Inflammatory macrophage treated with lipopolysaccharide for 4 hours (primary cell): ENCODE data around the gene PCDHB4.
"Not testable (repeated sequence)": the region's sequence is repeated elsewhere in the genome, so short reads cannot be mapped to it uniquely, and the experiment has no call there.

Experiments
- DNase-seq: peaks from one replicate; pipeline ENCODE4 v3.0.0-alpha.2; 2020

PCDHB4 gene

DNA sequence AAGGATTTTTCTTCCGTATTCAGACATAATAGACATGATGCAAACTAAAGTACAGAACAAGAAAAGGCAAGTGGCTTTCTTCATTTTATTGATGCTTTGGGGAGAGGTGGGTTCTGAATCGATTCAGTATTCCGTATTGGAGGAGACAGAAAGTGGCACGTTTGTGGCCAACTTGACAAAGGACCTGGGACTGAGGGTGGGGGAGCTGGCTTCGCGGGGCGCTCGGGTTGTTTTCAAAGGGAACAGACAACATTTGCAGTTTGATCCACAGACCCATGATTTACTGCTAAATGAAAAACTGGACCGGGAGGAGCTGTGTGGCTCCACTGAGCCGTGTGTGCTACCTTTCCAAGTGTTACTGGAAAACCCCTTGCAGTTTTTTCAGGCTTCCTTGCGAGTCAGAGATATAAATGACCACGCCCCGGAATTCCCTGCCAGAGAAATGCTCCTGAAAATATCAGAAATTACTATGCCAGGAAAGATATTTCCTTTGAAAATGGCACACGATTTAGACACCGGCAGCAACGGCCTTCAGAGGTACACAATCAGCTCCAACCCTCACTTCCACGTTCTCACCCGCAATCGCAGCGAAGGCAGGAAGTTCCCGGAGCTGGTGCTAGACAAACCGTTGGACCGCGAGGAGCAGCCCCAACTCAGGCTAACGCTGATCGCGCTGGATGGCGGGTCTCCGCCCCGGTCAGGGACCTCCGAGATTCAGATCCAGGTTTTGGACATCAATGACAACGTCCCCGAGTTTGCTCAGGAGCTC, 28.8 kb downstream of the PCDHB4 start:
- DNase-seq = no peak

DNA sequence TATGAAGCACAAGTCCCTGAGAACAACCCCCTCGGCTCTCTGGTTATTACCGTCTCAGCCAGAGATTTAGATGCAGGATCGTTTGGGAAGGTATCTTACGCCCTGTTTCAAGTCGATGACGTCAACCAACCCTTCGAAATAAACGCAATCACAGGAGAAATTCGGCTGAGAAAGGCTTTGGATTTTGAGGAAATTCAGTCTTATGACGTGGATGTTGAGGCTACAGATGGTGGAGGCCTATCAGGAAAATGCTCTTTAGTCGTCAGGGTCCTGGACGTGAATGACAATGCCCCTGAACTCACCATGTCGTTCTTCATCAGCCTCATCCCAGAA, 29.3 kb downstream of the PCDHB4 start:
- DNase-seq = no peak

DNA sequence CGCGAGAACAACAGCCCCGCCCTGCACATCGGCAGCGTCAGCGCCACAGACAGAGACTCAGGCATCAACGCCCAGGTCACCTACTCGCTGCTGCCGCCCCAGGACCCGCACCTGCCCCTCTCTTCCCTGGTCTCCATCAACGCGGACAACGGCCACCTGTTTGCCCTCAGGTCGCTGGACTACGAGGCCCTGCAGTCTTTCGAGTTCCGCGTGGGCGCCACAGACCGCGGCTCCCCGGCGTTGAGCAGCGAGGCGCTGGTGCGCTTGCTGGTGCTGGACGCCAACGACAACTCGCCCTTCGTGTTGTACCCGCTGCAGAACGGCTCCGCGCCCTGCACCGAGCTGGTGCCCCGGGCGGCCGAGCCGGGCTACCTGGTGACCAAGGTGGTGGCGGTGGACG, 30.0 kb downstream of the PCDHB4 start:
- not testable (repeated sequence) for DNase-seq

- not testable (repeated sequence) for DNase-seq
These were observed 30.5 kb downstream of the PCDHB4 start for GRCh38 chr5:141152096-141152495.

DNA sequence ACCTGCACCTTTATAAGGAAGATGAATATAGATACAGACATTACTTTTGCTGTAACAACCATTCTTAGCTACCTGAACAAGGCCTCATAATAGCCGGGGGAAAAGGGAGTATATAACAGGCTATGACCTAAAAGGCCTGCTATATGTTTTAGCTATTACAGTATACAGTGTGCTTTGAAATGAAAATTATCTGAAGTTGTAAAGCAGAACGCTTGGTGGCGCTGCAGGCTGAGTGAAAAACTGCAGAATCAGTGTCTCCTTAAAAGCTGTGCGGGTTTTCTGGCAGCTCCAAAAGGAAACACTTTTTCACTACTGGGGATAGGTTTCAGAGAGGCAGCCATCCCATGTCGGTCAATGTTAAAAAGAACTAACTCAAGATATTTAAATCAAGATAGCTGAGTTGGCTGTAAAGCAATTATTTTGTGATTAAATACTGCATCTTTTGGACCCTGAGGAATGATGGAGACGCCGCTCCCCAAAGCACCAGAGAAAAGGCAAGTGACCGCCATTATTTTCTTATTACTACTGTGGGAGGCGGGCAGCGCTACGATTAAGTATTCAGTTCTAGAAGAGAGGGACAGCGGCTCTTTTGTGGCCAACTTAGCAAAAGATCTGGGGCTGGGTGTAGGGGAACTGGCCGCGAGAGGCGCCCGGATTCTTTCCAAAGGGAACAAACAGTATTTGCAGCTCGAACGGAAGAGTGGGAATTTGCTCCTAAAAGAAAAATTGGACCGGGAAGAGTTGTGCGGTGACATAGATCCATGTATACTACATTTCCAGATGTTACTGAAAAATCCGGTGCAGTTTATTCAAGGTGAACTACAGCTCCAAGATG, 34.1 kb downstream of the PCDHB4 start:
- no peak for DNase-seq

DNA sequence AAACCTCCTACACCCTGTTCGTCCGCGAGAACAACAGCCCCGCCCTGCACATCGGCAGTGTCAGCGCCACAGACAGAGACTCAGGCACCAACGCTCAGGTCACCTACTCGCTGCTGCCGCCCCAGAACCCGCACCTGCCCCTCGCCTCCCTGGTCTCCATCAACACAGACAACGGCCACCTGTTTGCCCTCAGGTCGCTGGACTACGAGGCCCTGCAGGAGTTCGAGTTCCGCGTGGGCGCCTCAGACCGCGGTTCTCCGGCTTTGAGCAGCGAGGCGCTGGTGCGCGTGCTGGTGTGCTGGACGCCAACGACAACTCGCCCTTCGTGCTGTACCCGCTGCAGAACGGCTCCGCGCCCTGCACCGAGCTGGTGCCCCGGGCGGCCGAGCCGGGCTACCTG, 35.7 kb downstream of the PCDHB4 start:
- not testable (repeated sequence) for DNase-seq

DNA sequence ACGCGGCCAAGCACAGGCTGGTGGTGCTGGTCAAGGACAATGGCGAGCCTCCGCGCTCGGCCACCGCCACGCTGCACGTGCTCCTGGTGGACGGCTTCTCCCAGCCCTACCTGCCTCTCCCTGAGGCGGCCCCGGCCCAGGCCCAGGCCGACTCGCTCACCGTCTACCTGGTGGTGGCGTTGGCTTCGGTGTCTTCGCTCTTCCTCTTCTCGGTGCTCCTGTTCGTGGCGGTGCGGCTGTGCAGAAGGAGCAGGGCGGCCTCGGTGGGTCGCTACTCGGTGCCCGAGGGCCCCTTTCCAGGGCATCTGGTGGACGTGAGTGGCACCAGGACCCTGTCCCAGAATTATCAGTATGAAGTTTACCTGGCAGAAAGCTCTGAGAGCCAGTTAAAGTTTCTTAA, 36.3 kb downstream of the PCDHB4 start:
- DNase-seq = not testable (repeated sequence)

GRCh38 chr5:141172381-141173204, 51.0 kb downstream of the PCDHB4 start, which contains the start of gene PCDHB7:
PCDHB7 (plus strand) TSS chr5:141172644; CDS start chr5:141172836, 192 bp downstream.
- DNase-seq = no peak

DNA sequence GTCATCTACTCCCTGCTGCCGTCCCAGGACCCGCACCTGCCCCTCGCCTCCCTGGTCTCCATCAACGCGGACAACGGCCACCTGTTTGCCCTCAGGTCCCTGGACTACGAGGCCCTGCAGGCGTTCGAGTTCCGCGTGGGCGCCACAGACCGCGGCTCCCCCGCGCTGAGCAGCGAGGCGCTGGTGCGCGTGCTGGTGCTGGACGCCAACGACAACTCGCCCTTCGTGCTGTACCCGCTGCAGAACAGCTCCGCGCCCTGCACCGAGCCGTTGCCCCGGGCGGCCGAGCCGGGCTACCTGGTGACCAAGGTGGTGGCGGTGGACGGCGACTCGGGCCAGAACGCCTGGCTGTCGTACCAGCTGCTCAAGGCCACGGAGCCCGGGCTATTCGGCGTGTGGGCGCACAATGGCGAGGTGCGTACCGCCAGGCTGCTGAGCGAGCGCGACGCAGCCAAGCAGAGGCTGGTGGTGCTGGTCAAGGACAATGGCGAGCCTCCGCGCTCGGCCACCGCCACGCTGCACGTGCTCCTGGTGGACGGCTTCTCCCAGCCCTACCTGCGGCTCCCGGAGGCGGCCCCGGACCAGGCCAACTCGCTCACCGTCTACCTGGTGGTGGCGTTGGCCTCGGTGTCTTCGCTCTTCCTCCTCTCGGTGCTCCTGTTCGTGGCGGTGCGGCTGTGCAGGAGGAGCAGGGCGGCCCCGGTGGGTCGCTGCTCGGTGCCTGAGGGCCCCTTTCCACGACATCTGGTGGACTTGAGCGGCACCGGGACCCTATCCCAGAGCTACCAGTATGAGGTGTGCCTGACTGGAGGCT, 52.9 kb downstream of the PCDHB4 start:
- DNase-seq = not testable (repeated sequence)
